GM12874 (cell line): ENCODE data around the gene ACE.

ENCODE experiments used
- CTCF ChIP-seq: IDR thresholded peaks from 2 replicates; pipeline ENCODE4 v1.5.1; 2011; ENCODE audit warnings: low read depth, mild to moderate bottlenecking, control low read depth, low read length, moderate library complexity; ENCODE audit not compliant: insufficient read depth

The ACE gene

GRCh38 chr17:63478814-63479494 lies 2.1 kb downstream of the ACE start:
- TF ChIP-seq CTCF, result peak; percentile 88

- TF ChIP-seq CTCF, result no peak
These were observed 2.8 kb downstream of the ACE start for GRCh38 chr17:63479495-63480184.

DNA sequence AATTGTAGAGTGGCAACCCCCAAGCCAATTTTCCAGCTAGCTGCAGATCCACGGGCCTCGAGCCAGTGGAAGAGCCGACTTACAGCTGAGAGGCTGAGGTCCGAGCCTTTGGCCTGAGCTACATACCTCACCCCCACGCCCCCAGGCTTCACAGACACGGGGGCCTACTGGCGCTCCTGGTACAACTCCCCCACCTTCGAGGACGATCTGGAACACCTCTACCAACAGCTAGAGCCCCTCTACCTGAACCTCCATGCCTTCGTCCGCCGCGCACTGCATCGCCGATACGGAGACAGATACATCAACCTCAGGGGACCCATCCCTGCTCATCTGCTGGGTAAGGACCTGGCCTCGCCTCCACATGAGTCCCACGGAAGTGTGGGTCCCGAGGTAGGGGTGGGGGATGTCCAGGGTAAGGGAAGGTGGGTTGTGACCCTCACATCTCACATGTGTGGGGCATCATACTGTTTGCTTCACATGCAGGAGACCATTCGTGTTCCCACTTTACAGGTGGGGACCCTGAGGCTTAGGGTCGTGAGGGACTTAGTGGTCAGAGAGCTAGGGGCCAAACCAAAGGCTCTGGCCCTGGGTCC lies 3.4 kb downstream of the ACE start:
- no peak for TF ChIP-seq CTCF

DNA sequence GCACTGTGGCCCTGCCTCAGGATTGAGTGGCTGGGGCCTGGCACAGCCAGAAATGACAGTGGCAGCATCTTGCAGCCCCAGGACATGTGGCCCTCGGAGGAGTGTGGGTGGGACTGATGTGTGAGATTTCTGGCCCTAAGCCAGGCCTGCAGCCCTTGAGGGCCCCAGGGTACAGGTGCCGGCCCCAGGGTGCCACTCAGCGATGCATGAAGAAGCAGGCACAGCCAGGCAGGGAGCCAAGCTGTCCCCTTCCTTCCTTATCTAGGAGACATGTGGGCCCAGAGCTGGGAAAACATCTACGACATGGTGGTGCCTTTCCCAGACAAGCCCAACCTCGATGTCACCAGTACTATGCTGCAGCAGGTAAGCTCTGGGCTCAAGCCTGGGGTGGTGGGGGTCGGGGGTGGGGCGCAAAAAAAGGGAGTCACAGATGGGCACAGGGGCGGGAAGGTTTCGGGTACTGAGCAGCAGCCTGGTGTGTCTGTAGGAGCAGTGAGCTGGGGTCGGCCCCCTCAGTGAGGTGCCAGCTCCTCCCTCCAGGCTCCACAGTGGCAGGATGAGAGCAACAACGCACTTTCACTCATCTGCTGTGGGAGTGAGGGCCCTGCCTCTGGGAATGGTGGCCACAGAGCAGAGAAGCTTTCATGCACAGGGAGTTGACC lies 4.1 kb downstream of the ACE start:
- no peak for TF ChIP-seq CTCF

DNA sequence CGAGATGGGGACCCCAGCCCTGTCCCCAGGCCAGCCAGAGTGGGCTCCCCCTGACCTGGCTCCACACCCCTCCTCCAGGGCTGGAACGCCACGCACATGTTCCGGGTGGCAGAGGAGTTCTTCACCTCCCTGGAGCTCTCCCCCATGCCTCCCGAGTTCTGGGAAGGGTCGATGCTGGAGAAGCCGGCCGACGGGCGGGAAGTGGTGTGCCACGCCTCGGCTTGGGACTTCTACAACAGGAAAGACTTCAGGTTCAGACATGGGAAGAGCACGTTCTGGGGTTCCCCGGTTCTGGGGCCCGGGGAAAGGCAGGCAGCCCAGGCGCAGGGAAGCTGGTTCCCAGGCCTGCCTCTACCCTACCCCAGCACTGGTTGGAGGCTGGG lies 4.6 kb downstream of the ACE start:
- TF ChIP-seq CTCF, result no peak

DNA sequence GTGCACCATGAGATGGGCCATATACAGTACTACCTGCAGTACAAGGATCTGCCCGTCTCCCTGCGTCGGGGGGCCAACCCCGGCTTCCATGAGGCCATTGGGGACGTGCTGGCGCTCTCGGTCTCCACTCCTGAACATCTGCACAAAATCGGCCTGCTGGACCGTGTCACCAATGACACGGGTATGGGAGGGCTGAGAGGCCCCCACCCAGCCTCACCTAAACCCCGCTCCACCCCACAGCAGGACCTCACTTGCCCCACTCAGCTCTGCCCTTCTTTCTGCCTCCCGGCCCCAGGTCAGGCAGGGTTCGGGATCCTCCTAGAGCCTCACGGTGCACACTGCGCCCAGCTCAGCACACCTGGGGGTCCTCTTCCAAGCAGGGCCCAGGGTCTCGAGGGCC lies 5.6 kb downstream of the ACE start:
- no peak for TF ChIP-seq CTCF

- no peak for TF ChIP-seq CTCF
These were observed 6.2 kb downstream of the ACE start for GRCh38 chr17:63483038-63483437.
